Retinal pigment epithelial cell (primary cell): ENCODE results near the gene KMT2A.

Experiments
- DNase-seq: peaks from one replicate; pipeline ENCODE4 v3.0.0-alpha.2; 2010; ENCODE audit warnings: low read depth
- H3K4me3 ChIP-seq: 2 replicates; pipeline ENCODE4 v1.5.1; 2011; ENCODE audit warnings: mild to moderate bottlenecking, low read length, control low read depth, moderate library complexity
- TF ChIP-seq, protein P1 (sequence below): conservative IDR thresholded peaks from 2 replicates; pipeline ENCODE4 v1.5.1; 2011; ENCODE audit warnings: low read depth, low read length, control low read depth, inconsistent platforms

Gene KMT2A

DNA sequence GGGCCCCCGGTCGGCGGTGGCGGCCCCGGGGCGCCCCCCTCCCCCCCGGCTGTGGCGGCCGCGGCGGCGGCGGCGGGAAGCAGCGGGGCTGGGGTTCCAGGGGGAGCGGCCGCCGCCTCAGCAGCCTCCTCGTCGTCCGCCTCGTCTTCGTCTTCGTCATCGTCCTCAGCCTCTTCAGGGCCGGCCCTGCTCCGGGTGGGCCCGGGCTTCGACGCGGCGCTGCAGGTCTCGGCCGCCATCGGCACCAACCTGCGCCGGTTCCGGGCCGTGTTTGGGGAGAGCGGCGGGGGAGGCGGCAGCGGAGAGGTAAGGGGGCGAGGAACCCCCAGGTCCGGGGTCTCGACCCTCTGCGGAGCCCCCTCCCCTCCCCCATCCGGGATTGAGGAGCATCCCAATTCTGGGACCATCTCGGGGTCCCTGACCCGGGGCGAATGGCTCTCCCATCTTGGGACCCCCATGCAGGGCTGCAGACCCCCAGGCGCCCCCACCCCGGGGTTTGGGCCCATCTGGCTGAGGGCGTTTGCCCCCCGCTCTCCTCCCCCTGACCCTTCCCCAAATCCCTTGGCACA lies 431 bp downstream of the KMT2A start:
- TF ChIP-seq, protein P1, sequence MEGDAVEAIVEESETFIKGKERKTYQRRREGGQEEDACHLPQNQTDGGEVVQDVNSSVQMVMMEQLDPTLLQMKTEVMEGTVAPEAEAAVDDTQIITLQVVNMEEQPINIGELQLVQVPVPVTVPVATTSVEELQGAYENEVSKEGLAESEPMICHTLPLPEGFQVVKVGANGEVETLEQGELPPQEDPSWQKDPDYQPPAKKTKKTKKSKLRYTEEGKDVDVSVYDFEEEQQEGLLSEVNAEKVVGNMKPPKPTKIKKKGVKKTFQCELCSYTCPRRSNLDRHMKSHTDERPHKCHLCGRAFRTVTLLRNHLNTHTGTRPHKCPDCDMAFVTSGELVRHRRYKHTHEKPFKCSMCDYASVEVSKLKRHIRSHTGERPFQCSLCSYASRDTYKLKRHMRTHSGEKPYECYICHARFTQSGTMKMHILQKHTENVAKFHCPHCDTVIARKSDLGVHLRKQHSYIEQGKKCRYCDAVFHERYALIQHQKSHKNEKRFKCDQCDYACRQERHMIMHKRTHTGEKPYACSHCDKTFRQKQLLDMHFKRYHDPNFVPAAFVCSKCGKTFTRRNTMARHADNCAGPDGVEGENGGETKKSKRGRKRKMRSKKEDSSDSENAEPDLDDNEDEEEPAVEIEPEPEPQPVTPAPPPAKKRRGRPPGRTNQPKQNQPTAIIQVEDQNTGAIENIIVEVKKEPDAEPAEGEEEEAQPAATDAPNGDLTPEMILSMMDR = no peak
- DNase-seq = no peak
- H3K4me3 ChIP-seq = peak overlapping the region; percentile 81

DNA sequence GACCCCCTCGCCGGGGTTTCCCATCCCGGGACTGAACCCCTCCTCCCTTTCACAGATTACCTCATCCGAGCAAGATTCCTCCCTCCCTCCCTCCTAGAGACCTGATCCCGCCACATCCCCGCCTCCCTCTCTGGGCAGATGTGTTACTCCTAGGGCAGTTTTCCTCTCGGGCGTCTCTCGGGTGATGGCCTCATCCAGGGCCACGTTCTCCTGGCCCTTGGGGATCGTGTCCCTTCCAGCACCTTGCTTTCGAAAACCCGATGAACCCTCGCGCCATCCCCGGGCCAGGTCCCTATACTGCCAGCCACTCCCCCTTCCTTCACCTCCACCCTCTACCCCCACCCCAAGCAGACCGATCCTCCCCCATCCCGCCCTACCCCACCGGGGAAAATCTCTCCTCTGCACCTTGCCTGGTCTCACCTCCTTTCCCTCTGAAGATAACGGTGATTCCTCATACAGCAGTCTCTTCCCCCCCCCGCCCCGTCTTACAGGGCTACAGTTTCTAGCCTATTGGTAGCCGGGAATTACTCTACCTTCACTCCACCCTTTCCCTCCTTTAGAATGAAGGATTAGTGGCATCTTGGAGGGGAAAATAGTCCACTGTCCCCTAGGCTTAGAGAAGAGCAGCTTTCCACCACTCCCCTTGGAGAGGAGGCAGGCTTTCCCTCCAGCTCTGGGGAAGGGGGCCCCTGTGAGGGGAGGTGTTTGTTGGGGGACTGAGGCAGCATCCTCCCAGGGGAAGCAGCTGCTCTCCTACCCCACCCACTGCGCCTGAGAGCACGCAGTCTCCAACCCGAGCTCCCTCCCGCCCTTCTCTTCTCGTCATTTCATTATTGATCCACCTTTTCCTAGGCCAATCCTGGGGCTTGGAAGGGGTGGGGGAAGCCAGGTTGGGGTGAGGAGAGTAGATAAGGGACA lies 1.2 kb downstream of the KMT2A start:
- DNase-seq = no peak
- TF ChIP-seq, protein P1 = no peak

DNA sequence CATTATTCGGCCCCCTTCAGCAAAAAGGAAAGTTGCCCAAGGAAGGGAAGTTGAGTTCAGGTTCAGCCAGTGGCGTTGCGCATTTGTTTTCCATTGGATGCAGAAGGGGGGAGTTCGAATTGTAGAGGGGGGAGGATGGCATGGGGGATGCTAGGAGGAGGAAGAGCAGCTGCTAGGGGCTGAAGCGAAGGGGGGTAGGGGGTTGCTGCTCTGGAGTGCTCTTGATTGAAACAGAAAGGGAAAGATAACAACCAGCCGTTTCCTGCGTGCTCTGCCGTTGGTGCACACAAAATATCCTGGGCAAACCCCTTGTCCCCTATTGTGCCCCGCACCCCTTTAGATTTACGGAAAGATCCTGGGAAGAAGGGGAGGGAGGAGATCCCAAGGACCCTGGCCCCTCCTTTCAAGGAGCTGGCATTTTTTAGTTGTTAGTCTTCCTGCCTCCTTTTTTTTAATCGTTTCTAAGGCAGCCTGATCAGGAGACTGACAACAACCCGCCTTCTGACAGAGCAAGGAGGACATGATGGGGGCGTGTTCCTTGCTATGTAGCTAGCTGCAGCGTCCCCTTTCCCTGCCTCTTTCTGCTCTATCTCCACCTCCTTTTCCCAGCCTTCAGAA lies 2.1 kb downstream of the KMT2A start:
- TF ChIP-seq, protein P1 = no peak
- H3K4me3 ChIP-seq = peak overlapping the region; percentile 81
- peak; percentile 60 for DNase-seq

More for the DNA sequence above, 1.2 kb downstream of the KMT2A start:
- peak overlapping the region; percentile 81 for H3K4me3 ChIP-seq

DNA sequence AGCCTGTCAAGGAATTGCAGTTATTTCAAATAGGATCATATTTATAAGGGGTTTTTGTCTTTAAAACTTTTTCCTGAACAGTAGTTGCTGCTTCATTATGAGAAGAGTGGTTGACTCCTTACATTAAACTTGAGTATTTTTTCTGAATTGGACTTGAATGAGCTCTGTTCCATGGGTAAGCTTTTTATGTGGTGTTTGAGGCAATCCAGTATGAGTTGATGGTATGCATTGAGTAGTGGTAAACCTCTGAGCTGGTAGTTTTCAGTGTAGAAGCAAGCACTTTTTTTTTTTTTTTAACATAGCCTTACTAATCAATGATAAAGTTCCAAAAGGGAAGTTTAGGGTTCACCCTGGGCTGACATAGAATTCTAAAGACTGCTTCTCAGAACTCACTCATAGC lies 3.4 kb downstream of the KMT2A start:
- no peak overlapping the region for H3K4me3 ChIP-seq
- no peak for DNase-seq
- TF ChIP-seq, protein P1 = no peak

DNA sequence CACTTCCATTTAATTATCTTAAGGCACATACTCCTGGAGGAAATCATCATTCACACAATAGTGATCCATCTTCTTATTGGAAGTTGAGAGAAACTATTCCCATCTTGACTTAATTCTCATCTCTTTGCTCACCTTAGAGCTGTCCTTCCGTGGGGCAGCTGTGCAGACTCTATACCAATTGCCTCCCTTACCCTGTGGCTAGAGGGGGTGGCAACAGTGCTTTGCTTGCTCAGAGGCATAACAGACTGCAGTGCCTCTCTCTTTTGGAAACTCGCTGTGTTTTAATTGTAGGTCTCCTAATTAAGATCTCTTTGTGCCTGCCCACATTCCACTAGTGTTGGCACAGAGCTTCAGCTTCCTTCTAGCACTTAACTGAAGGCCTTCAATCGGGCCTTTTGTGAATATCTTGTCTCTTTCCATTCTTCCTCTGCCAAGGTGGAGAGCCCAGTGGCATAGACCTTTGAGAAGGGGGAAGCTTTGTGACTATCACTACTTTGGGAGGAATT lies 5.5 kb downstream of the KMT2A start:
- H3K4me3 ChIP-seq = no peak overlapping the region
- TF ChIP-seq, protein P1 = no peak
- DNase-seq = no peak

DNA sequence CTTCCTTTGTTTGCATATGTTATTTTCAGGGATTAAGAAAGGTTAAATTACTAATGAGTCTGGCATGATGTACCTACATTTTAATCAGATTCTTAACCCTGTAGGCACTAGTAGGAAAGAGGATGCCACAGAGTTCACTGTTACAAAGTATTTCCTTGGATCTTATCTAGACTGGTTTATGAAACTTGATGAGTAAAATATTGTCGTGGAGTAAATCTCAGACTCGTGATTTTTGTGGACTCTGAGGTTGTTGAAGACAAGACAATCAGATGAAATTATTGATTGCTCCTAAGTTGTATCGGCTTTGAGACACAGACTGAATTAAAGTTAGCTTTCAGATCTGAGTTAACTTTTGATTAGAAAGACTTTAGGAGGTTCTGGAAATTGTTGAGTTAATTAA lies 6.0 kb downstream of the KMT2A start:
- TF ChIP-seq, protein P1 = no peak
- no peak for DNase-seq
- H3K4me3 ChIP-seq = no peak overlapping the region
